GM19023 (cell line): ENCODE measurements around the gene AKIRIN1.
"Not testable (repeated sequence)": the region's sequence is repeated elsewhere in the genome, so short reads cannot be mapped to it uniquely, and the experiment has no call there.

Experiments
- ATAC-seq: cut with Tn5 transposase; IDR thresholded peaks from one replicate; pipeline ENCODE4 v1.9.1; 2021; ENCODE audit warnings: mild to moderate bottlenecking, moderate library complexity; ENCODE audit not compliant: unreplicated experiment

Gene AKIRIN1, protein sequence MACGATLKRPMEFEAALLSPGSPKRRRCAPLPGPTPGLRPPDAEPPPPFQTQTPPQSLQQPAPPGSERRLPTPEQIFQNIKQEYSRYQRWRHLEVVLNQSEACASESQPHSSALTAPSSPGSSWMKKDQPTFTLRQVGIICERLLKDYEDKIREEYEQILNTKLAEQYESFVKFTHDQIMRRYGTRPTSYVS

DNA sequence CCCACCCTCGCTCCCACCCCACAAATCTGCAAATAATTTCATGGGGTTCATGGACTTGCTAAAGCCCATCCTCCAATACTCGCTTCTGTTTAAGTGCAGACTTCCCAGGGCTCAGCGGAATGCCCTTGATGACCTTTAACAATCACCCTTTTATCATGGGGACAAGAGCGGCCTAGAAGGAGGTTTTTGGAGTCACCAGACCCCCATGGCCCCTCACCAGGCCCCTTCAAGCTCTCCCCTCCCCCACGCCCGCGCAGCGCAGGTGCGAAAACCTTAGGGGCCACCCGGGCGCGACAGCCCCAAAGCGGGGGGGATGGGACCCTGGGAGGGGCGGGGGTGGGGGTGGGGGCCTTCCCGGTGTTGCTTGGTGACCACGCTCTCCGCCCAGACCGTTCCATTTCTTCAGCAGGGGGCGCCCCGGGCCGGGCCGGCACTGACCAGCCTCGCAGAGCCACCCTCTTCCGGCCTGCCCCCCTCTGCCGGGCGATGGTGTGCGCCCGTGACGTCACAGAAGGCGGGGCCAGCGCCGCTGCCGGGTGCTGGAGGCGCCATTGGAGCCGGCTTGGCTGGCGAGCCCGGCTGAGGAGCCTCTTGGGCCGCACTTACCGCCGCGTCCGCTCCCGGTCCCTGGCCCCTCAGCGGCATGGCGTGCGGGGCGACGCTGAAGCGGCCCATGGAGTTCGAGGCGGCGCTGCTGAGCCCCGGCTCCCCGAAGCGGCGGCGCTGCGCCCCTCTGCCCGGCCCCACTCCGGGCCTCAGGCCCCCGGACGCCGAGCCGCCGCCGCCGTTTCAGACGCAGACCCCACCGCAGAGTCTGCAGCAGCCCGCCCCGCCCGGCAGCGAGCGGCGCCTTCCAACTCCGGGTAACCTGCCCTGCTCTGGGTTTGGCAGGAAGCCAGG, at the start of gene AKIRIN1:
AKIRIN1 (plus strand) TSS at position 539 of the 900 bp plus-strand sequence; CDS start at position 644, 105 bp downstream.
- peak; percentile 98 for ATAC-seq

DNA sequence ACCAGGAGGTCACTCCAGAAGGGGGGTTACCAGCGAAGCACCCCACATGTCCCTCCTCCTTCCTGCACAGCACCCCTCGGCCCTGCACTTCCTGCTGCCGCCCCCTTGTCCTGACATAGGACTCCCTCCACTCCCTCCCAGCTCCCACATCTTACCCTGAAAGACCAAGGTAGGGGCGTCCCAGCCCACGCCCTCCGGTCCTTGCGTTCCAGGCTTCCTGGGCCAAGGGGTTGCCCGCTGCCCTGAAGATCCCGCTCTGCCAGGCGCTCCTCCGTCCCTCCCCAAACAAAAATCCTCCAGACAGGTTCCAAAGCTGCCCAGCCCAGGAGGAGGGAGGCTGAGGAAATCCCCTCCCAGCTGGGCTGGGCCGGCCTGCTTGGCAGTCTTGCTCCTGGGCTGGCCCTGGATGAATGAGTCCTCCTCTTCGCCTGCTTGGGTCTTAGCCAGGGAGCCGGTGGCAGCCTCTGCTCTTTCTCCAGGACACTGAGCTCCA, 49.5 kb upstream of the AKIRIN1 start, which contains the start of gene RHBDL2:
RHBDL2 (minus strand) TSS at position 304 of the 493 bp plus-strand sequence. CDS start 22,618 bp downstream, outside the sequence.
- ATAC-seq, result no peak

DNA sequence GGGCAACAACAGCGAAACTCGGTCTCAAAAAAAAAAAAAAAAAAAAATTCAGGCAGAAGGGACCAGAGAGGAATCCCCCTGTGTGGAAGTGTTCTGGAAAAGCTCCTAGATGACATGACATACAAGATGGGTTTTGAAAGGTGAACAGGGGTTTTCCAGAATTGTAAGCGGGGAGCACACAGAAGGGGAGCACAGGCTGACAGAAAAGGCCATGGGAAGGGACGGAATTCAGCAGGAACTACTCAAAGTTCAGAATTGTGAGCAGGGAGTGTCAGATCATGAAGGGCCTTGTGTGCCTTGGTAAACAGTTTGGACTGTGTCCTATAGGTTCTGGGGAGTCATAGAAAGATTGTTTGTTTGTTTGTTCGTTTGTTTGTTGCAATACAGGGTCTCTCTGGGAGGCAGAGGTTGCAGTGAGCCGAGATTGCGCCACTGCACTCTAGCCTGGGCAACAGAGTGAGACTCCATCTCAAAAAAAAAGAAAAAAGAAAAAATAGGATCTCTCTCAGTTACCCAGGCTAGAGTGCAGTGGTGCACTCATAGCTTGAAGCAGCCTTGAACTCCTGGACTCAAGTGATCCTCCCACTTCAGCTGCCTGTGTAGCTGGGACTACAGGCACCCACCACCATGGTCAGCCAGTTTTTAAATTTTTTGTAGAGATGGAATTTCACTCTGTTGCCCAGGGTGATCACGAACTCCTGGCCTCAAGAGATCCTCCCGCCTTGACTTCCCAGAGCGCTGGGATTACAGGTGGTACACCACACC, 48.2 kb upstream of the AKIRIN1 start:
- no peak for ATAC-seq

DNA sequence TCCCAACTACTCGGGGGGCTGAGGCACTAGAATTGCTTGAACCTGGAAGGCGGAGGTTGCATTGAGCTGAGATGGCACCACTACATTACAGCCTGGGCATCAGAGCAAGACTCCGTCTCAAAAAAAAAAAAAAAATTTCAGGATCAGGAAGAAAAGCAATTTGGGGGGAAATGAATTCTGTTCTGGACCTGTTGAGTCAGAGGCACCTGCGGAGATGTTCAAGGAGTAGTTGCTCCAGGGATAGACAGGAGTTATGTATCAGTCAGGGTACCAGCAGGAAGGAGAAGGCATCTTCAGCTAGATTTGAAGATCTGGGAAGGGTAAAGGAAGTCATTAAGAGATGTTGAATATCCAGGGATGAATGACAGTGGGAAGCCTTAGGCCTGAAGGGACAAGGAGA, 46.5 kb upstream of the AKIRIN1 start:
- no peak for ATAC-seq

DNA sequence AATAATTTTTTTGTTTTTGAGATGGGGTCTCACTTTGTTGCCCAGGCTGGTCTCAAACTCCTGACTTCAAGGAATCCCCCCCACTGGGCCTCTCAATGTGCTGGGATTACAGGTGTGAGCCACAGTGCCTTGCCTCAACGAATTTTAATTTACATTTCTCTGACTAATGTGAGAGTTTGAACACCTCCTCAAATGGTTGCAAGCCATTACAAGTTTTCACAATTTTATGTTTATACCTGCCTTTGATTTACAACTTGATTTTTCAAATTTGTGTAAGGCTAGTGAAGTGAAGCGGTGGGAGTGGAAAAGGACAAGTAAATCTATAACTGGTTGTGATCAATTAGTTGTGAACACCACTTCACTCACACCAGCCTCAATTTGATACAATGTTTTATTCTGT, 40.5 kb upstream of the AKIRIN1 start:
- ATAC-seq, result no peak

DNA sequence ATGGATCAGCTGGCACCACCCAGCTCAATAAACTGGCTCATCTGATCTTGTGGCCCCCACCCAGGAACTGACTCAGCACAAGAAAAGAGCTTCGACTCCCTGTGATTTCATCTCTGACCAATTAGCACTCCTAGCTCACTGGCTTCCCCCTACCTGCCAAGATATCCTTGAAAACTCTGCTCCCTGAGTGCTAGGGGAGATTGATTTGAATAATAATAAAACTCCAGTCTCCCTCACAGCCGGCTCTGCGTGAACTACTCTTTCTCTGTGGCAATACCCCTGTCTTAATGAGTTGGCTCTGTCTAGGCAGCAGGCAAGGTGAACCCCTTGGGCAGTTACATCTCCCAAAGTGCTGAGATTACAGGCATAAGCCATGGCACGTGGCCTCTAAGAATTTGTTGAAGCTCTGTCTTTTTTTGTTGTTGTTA, 37.6 kb upstream of the AKIRIN1 start:
- ATAC-seq, result no peak

DNA sequence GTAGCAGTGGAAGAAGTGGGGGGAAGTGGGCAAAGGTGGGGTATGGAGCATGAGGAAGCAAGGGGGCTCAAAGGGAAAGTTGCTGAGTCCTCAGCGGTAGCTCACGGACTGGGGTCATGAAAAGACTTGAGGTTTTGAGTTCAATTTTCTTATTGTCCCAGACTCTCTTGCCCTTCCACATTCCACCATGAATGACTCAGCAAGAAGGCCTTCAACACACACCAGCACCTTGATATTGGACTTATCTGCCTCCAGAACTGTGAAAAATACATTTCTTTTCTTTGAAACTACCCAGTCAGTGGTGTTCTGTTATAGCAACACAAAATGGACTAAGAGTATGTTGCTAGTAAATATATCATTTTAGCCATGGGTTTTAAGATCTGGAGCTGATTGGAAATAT, 32.1 kb upstream of the AKIRIN1 start:
- no peak for ATAC-seq

DNA sequence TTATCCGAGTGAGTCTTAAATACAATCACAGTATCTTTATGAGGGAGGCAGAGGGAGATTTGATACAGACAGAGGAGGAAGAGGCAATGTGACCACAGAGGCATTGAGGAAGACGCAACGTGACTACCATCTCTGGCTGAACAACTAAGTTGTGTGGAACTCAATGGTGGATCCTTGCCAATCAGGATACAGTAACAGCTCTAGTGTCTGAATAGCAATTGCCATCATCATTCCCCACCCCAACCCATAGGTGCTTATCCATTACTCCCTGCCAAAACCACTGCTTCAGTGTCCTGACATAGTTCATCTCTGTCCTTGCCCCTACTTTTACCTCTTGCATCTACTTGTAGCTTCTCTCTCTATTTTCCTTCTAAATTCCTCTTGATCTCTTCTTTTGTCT, 29.0 kb upstream of the AKIRIN1 start:
- no peak for ATAC-seq

DNA sequence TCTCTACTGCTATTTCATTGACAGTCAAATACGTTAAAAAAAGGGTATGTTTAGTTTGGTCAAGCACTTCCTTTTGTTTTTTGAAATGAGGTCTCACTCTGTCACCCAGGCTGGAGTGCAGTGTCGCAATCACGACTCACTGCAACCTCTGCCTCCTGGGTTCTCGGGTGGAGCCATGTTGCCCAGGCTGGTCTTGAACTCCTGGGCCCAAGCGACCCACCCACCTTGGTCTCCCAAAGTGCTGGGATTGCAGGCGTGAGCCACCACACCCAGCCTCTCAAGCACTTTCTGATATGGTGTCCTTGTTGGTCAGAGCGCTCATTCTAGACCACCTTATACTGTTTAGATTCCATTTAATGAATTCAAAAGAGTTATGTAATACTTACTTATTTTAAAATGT, 28.5 kb upstream of the AKIRIN1 start:
- no peak for ATAC-seq

DNA sequence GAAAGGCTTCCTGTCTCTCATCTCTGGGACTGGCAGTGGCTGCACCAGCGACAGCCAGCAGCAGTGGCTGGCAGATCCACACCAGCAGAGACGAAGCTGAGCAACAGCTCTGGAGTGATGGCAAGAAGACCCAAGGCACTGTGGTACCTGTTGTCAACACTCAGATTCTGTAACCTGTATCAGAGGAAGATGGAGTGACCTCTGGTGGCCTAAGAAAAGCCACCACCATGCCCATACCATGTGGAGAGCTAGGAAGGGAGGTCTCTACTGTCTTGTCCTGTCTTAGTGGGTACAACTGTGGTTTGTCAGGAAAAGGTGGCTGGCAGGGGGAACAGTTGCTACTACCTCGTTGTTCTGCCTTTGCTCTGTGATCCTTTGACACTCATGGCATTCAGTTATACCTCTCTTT, 26.9 kb upstream of the AKIRIN1 start:
- ATAC-seq, result no peak

DNA sequence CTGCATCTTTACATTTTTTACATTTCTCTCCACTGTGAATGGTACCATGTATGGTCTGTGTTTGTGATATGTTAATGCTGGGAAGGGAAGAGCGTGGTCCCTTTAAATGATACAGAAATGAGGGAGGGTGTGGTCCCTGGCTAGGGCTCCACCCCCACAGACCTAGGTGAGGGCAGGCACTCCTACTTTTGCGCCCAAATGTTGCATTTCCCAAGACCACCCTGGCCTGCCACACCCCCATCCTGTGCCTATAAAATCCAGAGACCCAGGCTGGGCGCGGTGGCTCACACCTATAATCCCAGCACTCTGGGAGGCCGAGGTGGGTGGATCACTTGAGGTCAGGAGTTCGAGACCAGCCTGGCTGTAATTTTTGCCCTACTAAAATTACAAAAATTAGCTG, 17.9 kb upstream of the AKIRIN1 start:
- not testable (repeated sequence) for ATAC-seq

DNA sequence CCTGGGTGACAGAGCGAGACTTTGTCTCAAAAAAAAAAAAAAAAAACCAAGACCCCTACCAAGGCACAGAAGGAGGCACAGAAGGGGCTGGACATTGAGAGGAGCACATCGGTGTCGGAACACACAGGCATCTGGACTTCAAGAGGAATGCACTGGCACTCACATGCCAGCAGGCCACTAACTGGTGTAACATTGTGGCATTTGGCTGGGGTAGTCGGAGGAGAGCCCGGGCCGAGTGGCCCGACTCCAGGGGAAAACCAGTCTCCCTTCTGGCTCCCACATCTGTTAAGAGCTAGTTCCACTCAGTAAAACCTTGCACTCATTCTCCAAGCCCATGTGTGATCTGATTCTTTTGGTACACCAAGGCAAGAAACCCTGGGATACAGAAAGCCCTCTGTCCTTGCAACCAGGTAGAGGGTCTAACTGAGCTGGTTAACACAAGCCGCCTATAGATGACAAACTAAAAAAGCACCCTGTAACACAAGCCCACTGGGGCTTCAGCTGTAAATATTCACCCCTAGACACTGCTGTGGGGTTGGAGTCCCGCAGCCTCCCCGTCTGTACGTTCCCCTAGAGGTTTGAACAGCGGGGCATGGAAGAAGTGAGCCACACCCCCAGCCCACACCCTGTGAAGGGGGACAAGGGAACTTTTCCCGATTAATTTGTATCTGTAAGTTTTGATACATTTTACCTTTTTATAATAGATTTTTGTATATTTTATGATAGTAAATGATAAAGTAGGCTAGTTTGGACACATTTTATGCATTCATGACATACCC, 17.2 kb upstream of the AKIRIN1 start:
- no peak for ATAC-seq

DNA sequence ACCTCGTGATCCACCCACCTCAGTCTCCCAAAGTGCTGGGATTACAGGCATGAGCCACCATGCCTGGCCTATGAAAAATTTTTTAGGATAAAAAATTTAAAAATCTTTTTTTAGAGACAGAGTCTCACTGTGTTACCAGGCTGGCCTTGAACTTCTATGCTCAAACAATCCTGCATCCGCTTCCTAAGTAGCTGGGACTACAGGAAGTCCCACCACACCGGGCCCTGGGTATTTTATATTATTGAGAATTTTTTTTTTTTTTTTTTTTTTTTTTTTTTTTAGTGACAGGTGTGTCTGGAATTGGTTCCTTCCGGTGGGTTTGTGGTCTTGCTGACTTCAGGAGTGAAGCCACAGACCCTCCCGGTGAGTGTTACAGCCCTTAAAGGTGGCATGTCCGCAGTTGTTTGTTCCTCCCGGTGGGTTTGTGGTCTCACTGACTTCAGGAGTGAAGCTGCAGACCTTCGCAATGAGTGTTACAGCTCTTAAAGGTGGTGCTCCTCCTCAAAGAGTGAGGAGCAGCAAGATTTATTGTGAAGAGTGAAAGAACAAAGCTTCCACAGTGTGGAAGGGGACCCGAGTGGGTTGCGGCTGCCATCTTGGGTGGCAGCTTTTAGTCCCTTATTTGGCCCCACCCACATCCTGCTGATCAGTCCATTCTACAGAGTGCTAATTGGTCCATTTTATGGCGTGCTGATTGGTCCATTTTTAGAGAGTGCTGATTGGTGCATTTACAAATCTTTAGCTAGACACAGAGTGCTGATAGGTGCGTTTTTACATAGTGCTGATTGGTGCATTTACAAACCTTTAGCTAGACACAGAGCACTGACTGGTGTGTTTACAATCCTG, 13.5 kb upstream of the AKIRIN1 start:
- ATAC-seq, result not testable (repeated sequence)

DNA sequence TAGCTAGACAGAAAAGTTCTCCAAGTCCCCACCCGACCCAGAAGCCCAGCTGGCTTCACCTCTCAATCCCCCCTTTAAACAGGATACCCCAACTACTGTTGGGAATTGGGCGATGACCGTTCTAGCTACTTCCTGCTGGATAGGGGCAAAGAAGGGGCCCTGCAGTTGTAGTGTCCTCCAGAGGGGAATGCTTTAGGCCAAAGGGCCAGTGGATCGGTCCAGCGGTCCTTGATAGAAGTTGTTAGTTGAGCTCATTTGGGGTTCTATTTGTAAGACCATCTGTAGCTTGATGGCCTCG, 12.9 kb upstream of the AKIRIN1 start:
- ATAC-seq, result not testable (repeated sequence)

DNA sequence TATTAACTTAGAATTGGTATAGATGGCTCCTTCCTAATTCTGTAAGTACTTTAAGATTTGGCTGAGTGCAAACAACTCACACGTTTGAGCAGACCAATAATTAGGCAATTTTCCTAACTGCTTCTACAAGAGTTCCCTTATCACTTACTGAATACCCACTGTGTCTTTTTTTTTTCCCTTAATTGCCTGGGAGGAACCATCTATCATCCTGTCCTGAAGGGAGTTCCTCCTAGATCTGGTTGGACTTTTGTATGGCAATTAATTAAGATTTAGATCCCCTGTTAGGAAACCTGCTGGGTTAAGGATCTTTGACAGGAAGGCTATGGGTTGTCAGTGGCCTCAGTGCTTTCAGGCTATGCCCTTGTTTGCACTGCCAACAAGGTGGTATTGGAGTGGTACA, 11.7 kb upstream of the AKIRIN1 start:
- ATAC-seq, result not testable (repeated sequence)

DNA sequence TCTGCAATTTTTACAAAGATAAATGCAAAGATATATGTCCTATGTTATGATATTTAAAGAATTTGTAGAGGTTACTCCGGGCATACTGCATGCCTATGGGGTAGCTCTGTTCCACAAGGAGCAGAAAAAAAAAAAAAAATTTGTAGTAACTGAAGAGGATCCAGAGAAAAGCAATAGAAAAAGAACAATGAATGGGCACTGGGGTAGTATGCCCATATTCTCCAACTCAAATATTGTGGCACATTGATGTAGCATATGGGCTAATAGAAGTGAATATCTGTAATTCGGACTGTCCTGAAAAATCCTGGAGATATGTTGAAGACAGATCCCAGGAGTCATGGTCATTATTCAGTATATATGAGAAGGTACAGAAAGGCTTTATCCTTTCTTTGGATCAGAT, 1.1 kb upstream of the AKIRIN1 start:
- no peak for ATAC-seq

DNA sequence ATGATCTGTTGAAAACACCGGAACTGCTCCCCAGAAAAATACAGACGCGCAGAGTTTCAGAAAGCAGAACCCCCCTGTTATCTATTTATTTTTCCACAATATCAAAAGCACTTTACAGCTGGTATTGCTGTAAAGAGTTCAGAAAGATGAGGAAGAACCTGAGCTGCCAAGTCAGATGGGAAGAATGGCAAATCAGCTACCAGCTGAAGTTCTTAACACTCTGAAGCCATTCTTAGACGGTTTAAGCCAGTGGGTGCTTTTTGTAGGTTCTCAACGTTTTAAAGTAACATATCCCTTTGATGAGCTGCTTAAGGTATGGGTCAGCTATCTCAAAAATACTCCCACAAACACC, 714 bp upstream of the AKIRIN1 start:
- ATAC-seq, result no peak

DNA sequence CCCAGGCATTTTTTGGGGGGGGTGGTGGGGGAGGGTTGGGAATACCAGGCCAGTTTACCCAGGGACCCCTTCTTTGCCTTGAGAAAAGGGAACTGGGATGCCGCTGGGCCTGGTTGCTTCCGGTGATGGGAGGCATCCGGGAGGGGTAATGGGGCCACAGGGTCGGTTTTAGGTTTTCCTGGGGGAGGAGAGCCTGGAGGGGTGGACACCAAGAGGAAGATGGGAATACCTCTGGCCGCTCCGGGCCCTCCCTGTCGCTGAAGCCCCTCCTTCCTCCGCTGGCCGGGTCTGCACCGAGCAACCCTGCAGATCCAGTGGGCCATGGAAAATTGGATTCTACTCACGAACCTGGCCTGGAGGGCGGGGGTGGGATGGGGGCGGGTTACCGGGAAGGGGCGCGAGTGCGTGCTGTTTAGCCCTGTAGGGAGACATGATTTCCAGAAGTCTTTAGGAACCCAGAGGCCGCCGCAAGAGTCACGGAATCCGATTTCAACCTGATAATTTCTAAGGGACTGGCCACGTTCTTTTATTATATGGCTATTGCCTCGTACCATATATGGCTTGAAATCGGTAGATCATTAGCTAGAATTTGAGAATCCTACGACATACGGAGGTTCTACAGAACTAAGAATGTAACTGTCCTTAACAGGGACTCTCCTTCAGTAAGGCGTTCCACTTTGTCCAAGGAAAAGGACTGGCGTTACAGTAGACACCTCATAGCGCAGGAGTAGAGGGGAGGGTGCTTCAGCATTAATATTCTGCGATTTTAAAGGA, 749 bp downstream of the AKIRIN1 start:
- ATAC-seq, result no peak
